ENCODE measurements around the gene ATF4.
"Not testable (repeated sequence)": the region's sequence is repeated elsewhere in the genome, so short reads cannot be mapped to it uniquely, and the experiment has no call there.

The ATF4 gene

GRCh38 chr22:39519681-39520225 is 609 bp upstream of the ATF4 start:
- Histone ChIP-seq H3K4me3 (replicated peaks; ENCODE audit: insufficient read depth, low read length) (peak overlapping the region; percentile 75), H3K27ac (replicated peaks) (peak overlapping the region; percentile 98), H3K27me3 (ENCODE audit: insufficient read depth, poor library complexity, severe bottlenecking) (no peaks in the 10 kb centered on the region)
- TF ChIP-seq GABPA (IDR thresholded peaks at IDR 0.05; ENCODE audit: low read depth) (no peak), POLR2AphosphoS5 (IDR thresholded peaks at IDR 0.05; ENCODE audit: low read depth) (peak; percentile 67)
- DNase-seq (ENCODE audit: low read depth in 1 of 2, low spot score in 1 of 2): peak; percentile 99

DNA sequence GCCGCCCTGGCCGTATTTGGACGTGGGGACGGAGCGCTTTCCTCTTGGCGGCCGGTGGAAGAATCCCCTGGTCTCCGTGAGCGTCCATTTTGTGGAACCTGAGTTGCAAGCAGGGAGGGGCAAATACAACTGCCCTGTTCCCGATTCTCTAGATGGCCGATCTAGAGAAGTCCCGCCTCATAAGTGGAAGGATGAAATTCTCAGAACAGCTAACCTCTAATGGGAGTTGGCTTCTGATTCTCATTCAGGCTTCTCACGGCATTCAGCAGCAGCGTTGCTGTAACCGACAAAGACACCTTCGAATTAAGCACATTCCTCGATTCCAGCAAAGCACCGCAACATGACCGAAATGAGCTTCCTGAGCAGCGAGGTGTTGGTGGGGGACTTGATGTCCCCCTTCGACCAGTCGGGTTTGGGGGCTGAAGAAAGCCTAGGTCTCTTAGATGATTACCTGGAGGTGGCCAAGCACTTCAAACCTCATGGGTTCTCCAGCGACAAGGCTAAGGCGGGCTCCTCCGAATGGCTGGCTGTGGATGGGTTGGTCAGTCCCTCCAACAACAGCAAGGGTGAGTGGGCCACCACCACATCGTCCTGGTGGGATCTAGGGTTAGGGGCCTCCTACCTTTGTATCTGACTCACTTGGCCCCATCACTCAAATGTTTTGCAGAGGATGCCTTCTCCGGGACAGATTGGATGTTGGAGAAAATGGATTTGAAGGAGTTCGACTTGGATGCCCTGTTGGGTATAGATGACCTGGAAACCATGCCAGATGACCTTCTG is 934 bp downstream of the ATF4 start:
- peak; percentile 37; the same call in 1 of the 2 replicates for TF ChIP-seq POLR2AphosphoS5 (IDR thresholded peaks at IDR 0.05; ENCODE audit: low read depth)
- H3K27me3 ChIP-seq (ENCODE audit: insufficient read depth, poor library complexity, severe bottlenecking): not testable (repeated sequence)
- Histone ChIP-seq H3K27ac (replicated peaks) (peak overlapping the region; percentile 98), H3K4me3 (replicated peaks; ENCODE audit: insufficient read depth, low read length) (peak overlapping the region; percentile 75)
- peak in 1 of 2 experiments; percentile 72 for DNase-seq (ENCODE audit: low read depth in 1 of 2, low spot score in 1 of 2)

DNA sequence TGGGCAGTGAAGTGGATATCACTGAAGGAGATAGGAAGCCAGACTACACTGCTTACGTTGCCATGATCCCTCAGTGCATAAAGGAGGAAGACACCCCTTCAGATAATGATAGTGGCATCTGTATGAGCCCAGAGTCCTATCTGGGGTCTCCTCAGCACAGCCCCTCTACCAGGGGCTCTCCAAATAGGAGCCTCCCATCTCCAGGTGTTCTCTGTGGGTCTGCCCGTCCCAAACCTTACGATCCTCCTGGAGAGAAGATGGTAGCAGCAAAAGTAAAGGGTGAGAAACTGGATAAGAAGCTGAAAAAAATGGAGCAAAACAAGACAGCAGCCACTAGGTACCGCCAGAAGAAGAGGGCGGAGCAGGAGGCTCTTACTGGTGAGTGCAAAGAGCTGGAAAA is 1.7 kb downstream of the ATF4 start:
- H3K27ac ChIP-seq (replicated peaks): peak overlapping the region; percentile 98
- DNase-seq (ENCODE audit: low read depth in 1 of 2, low spot score in 1 of 2); H3K27me3 ChIP-seq (ENCODE audit: insufficient read depth, poor library complexity, severe bottlenecking): not testable (repeated sequence)
- peak overlapping the region; percentile 75 for H3K4me3 ChIP-seq (replicated peaks; ENCODE audit: insufficient read depth, low read length)

- Histone ChIP-seq H3K4me3 (replicated peaks; ENCODE audit: insufficient read depth, low read length) (peak overlapping the region; percentile 75), H3K27me3 (ENCODE audit: insufficient read depth, poor library complexity, severe bottlenecking) (no peaks in the 10 kb centered on the region), H3K27ac (replicated peaks) (peak overlapping the region; percentile 98)
- TF ChIP-seq POLR2AphosphoS5 (IDR thresholded peaks at IDR 0.05; ENCODE audit: low read depth) (peak; percentile 96), CTCF (IDR thresholded peaks at IDR 0.05; ENCODE audit: insufficient read depth, low read length) (no peak)
- DNase-seq (ENCODE audit: low read depth in 1 of 2, low spot score in 1 of 2): peak in 1 of 2 experiments; percentile 55
Observed at GRCh38 chr22:39522567-39523300, 2.4 kb downstream of the ATF4 start.

GRCh38 chr22:39524089-39524752 is 3.9 kb downstream of the ATF4 start:
- Histone ChIP-seq H3K27me3 (ENCODE audit: insufficient read depth, poor library complexity, severe bottlenecking) (no peaks in the 10 kb centered on the region), H3K27ac (replicated peaks) (no peak overlapping the region), H3K4me3 (replicated peaks; ENCODE audit: insufficient read depth, low read length) (no peak overlapping the region)
- peak in 1 of 2 experiments; percentile 14 for DNase-seq (ENCODE audit: low read depth in 1 of 2, low spot score in 1 of 2)
- peak; percentile 53; the same call in 1 of the 2 replicates for TF ChIP-seq POLR2AphosphoS5 (IDR thresholded peaks at IDR 0.05; ENCODE audit: low read depth)
- no peak for TF ChIP-seq SPI1 (IDR thresholded peaks at IDR 0.05; ENCODE audit: borderline replicate concordance, low read depth)

GRCh38 chr22:39524753-39525657 is 4.6 kb downstream of the ATF4 start:
- H3K27me3 ChIP-seq (ENCODE audit: insufficient read depth, poor library complexity, severe bottlenecking): no peaks in the 10 kb centered on the region
- H3K4me3 ChIP-seq (replicated peaks; ENCODE audit: insufficient read depth, low read length): no peak overlapping the region
- no peak for DNase-seq (ENCODE audit: low read depth in 1 of 2, low spot score in 1 of 2)
- H3K27ac ChIP-seq (replicated peaks): 0 out of 2 replicates have a peak overlapping the region, but pooled peaks have one; percentile 5
- TF ChIP-seq CTCF (IDR thresholded peaks at IDR 0.05; ENCODE audit: insufficient read depth, low read length): no peak
- TF ChIP-seq POLR2AphosphoS5 (IDR thresholded peaks at IDR 0.05; ENCODE audit: low read depth): peak; percentile 56; the same call in 1 of the 2 replicates
- TF ChIP-seq GABPA (IDR thresholded peaks at IDR 0.05; ENCODE audit: low read depth): no peak
- no peak for TF ChIP-seq SPI1 (IDR thresholded peaks at IDR 0.05; ENCODE audit: borderline replicate concordance, low read depth)
